Urothelium cell line (cell line): ENCODE data around the gene ARHGAP44.
"Not testable (repeated sequence)": the region's sequence is repeated elsewhere in the genome, so short reads cannot be mapped to it uniquely, and the experiment has no call there.

Experiments
- DNase-seq: peaks from one replicate; pipeline ENCODE4 v3.0.0; 2011; ENCODE audit warnings: low spot score, mixed read lengths
- FAIRE-seq: peaks from 2 replicates; lab custom pipeline; 2011; peaks lifted over from hg19 to GRCh38; lab: Jason Lieb, UNC

The ARHGAP44 gene

GRCh38 chr17:12958786-12959185 is 169.5 kb downstream of the ARHGAP44 start:
- DNase-seq (no peak), FAIRE-seq (no peak)

GRCh38 chr17:12959441-12959840 is 170.1 kb downstream of the ARHGAP44 start:
- no peak for DNase-seq
- no peak for FAIRE-seq

- DNase-seq, result no peak
- no peak for FAIRE-seq
Observed at GRCh38 chr17:12961655-12962054, 172.4 kb downstream of the ARHGAP44 start.

GRCh38 chr17:12963505-12963904 is 174.2 kb downstream of the ARHGAP44 start:
- FAIRE-seq (no peak), DNase-seq (no peak)

GRCh38 chr17:12964162-12964561 is 174.9 kb downstream of the ARHGAP44 start:
- DNase-seq (no peak), FAIRE-seq (no peak)

GRCh38 chr17:12964840-12965239 is 175.5 kb downstream of the ARHGAP44 start:
- no peak for DNase-seq
- no peak for FAIRE-seq

- FAIRE-seq (no peak), DNase-seq (no peak)
Observed at GRCh38 chr17:12965988-12966387, 176.7 kb downstream of the ARHGAP44 start.

- no peak for DNase-seq
Observed at GRCh38 chr17:12966413-12966812, 177.1 kb downstream of the ARHGAP44 start.

GRCh38 chr17:12967962-12968361 is 178.7 kb downstream of the ARHGAP44 start:
- no peak for DNase-seq
- FAIRE-seq, result no peak

More at GRCh38 chr17:12966413-12966812, 177.1 kb downstream of the ARHGAP44 start:
- FAIRE-seq, result no peak

- FAIRE-seq (no peak), DNase-seq (no peak)
Observed at GRCh38 chr17:12973496-12974004, 184.3 kb downstream of the ARHGAP44 start.

GRCh38 chr17:12974005-12974531 is 184.8 kb downstream of the ARHGAP44 start:
- no peak for DNase-seq
- FAIRE-seq, result no peak

- DNase-seq (no peak), FAIRE-seq (no peak)
Observed at GRCh38 chr17:12977008-12977751, 187.9 kb downstream of the ARHGAP44 start.

- FAIRE-seq, DNase-seq: not testable (repeated sequence)
Observed at GRCh38 chr17:12978787-12979186, 189.5 kb downstream of the ARHGAP44 start.

GRCh38 chr17:12979246-12979645 is 189.9 kb downstream of the ARHGAP44 start:
- FAIRE-seq, result no peak
- DNase-seq, result no peak

- DNase-seq, result no peak
- FAIRE-seq, result no peak
Observed at GRCh38 chr17:12979826-12980500, 190.7 kb downstream of the ARHGAP44 start.

- FAIRE-seq (no peak), DNase-seq (no peak)
Observed at GRCh38 chr17:12982224-12982623, 192.9 kb downstream of the ARHGAP44 start.

- no peak for DNase-seq
- no peak for FAIRE-seq
Observed at GRCh38 chr17:12983991-12984884, 194.9 kb downstream of the ARHGAP44 start.

- FAIRE-seq (no peak), DNase-seq (no peak)
Observed at GRCh38 chr17:12985431-12986293, 196.4 kb downstream of the ARHGAP44 start.

GRCh38 chr17:12987120-12987519 is 197.8 kb downstream of the ARHGAP44 start:
- FAIRE-seq (no peak), DNase-seq (no peak)
